ENCODE results near the gene PMS1. TPM values are rescaled to one million over a fixed set of nuclear protein-coding genes. Genes with fewer than 3 reads are reported as not detected.

PMS1 gene
- polyA plus RNA-seq, 1 donor from 2014 or later, result 50.9 TPM

GRCh38 chr2:189901664-189902063 lies 117.4 kb downstream of the PMS1 start:
- no peaks in the 10 kb centered on the region for H3K36me3 ChIP-seq (ENCODE audit: insufficient read depth, low read length)
- TF ChIP-seq POLR2AphosphoS5 (IDR thresholded peaks at IDR 0.05) (no peak), MXI1 (conservative IDR thresholded peaks at IDR 0.05; ENCODE audit: poor library complexity, severe bottlenecking) (no peak), RAD21 (conservative IDR thresholded peaks at IDR 0.05) (no peak), EZH2 (IDR thresholded peaks at IDR 0.05; ENCODE audit: borderline replicate concordance, insufficient read depth, low read length, poor library complexity, severe bottlenecking) (no peak), REST (IDR thresholded peaks at IDR 0.05; ENCODE audit: borderline replicate concordance) (no peak), EP300 (conservative IDR thresholded peaks at IDR 0.05; ENCODE audit: poor library complexity, severe bottlenecking) (no peak), SMC3 (conservative IDR thresholded peaks at IDR 0.05; ENCODE audit: poor library complexity) (no peak), TAF1 (IDR thresholded peaks at IDR 0.05; ENCODE audit: low read depth) (no peak)
- TF ChIP-seq, protein P1, sequence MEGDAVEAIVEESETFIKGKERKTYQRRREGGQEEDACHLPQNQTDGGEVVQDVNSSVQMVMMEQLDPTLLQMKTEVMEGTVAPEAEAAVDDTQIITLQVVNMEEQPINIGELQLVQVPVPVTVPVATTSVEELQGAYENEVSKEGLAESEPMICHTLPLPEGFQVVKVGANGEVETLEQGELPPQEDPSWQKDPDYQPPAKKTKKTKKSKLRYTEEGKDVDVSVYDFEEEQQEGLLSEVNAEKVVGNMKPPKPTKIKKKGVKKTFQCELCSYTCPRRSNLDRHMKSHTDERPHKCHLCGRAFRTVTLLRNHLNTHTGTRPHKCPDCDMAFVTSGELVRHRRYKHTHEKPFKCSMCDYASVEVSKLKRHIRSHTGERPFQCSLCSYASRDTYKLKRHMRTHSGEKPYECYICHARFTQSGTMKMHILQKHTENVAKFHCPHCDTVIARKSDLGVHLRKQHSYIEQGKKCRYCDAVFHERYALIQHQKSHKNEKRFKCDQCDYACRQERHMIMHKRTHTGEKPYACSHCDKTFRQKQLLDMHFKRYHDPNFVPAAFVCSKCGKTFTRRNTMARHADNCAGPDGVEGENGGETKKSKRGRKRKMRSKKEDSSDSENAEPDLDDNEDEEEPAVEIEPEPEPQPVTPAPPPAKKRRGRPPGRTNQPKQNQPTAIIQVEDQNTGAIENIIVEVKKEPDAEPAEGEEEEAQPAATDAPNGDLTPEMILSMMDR (IDR thresholded peaks at IDR 0.05; ENCODE audit: poor library complexity, severe bottlenecking), result no peak
- H3K9ac ChIP-seq (ENCODE audit: low read length), result no peak overlapping the region
- no peak overlapping the region for H3K4me2 ChIP-seq (ENCODE audit: low read length)
- no peak overlapping the region for H3K4me3 ChIP-seq (ENCODE audit: low read length)
- H3K9me3 ChIP-seq (ENCODE audit: low read length), result no peaks in the 10 kb centered on the region
- H3F3A ChIP-seq (ENCODE audit: insufficient read depth, low read length, poor library complexity, severe bottlenecking), result no peaks in the 10 kb centered on the region
- no peaks in the 10 kb centered on the region for H4K20me1 ChIP-seq (ENCODE audit: insufficient read depth)
- H3K79me2 ChIP-seq (replicated peaks; ENCODE audit: insufficient read depth, low read length), result no peaks in the 10 kb centered on the region
- H2AFZ ChIP-seq (ENCODE audit: low read depth, low read length), result no peak overlapping the region
- H3K27me3 ChIP-seq (ENCODE audit: insufficient read depth, low read depth, low read length), result no peaks in the 10 kb centered on the region
- H3K27ac ChIP-seq (ENCODE audit: low read length), result no peak overlapping the region
- H3K9me2 ChIP-seq (ENCODE audit: insufficient read depth, low read length), result no peaks in the 10 kb centered on the region

DNA sequence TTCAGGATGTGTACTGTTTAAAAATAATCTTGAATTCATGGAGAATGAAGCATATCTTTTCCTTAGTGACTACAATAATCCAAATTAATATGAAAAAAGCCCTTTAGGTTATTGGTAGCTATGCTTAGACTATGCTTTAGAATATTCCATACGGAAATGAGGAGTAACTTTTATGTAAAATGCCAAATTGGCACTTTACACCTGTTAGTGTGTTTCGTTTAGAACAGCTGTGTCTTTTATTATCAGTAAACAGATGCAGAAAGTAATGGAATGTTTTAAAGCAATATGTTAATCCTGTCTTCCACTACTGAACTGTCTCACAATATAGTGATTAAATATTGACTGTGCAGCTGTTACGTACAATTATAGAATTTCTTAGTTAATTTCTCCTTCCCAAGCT lies 129.6 kb downstream of the PMS1 start:
- Histone ChIP-seq H3K36me3 (ENCODE audit: insufficient read depth, low read length) (no peaks in the 10 kb centered on the region), H3F3A (ENCODE audit: insufficient read depth, low read length, poor library complexity, severe bottlenecking) (no peaks in the 10 kb centered on the region), H3K4me2 (ENCODE audit: low read length) (no peak overlapping the region), H4K20me1 (ENCODE audit: insufficient read depth) (no peaks in the 10 kb centered on the region), H3K4me3 (ENCODE audit: low read length) (no peak overlapping the region), H3K79me2 (replicated peaks; ENCODE audit: insufficient read depth, low read length) (no peaks in the 10 kb centered on the region), H3K9me2 (ENCODE audit: insufficient read depth, low read length) (no peaks in the 10 kb centered on the region), H2AFZ (ENCODE audit: low read depth, low read length) (no peak overlapping the region), H3K9ac (ENCODE audit: low read length) (no peak overlapping the region), H3K27me3 (ENCODE audit: insufficient read depth, low read depth, low read length) (no peaks in the 10 kb centered on the region), H3K9me3 (ENCODE audit: low read length) (no peaks in the 10 kb centered on the region), H3K27ac (ENCODE audit: low read length) (no peak overlapping the region)
- no peak for TF ChIP-seq EP300 (conservative IDR thresholded peaks at IDR 0.05; ENCODE audit: poor library complexity, severe bottlenecking)
- no peak for TF ChIP-seq EZH2 (IDR thresholded peaks at IDR 0.05; ENCODE audit: borderline replicate concordance, insufficient read depth, low read length, poor library complexity, severe bottlenecking)
- TF ChIP-seq REST (IDR thresholded peaks at IDR 0.05; ENCODE audit: borderline replicate concordance), result no peak
- TF ChIP-seq POLR2AphosphoS5 (IDR thresholded peaks at IDR 0.05), result no peak
- no peak for TF ChIP-seq RAD21 (conservative IDR thresholded peaks at IDR 0.05)
- TF ChIP-seq, protein P1 (IDR thresholded peaks at IDR 0.05; ENCODE audit: poor library complexity, severe bottlenecking), result no peak
- TF ChIP-seq SMC3 (conservative IDR thresholded peaks at IDR 0.05; ENCODE audit: poor library complexity), result no peak
- no peak for TF ChIP-seq TAF1 (IDR thresholded peaks at IDR 0.05; ENCODE audit: low read depth)
- no peak for TF ChIP-seq MXI1 (conservative IDR thresholded peaks at IDR 0.05; ENCODE audit: poor library complexity, severe bottlenecking)
